H1 (cell line): ENCODE results near the gene R3HDM4. TPM values are rescaled to one million over a fixed set of nuclear protein-coding genes. Genes with fewer than 3 reads are reported as not detected.

Experiments
- CTCF ChIA-PET: fragments of 300-600 bp; sonication (Branson Sonifier 250); formaldehyde crosslinking; loops from one replicate; lab custom pipeline; 2021; ENCODE audit not compliant: partially characterized antibody; lab: Charles Lee
- POLR2A ChIA-PET: fragments of 300-600 bp; sonication (Branson Sonifier 250); formaldehyde crosslinking; loops from one replicate; lab custom pipeline; 2021; ENCODE audit warnings: inconsistent platforms; ENCODE audit not compliant: partially characterized antibody; lab: Charles Lee
- DNase-seq, 2 experiments: peaks; one replicate each; pipeline versions ENCODE4 v3.0.0 to v3.0.0-alpha.2; 2010 to 2022; ENCODE audit warnings: low spot score in 2 of 2, low read depth in 1 of 2, mixed read lengths in 1 of 2
- FAIRE-seq: peaks from 2 replicates; lab custom pipeline; 2011; peaks lifted over from hg19 to GRCh38; lab: Jason Lieb, UNC
- H2AFZ ChIP-seq: 2 replicates; pipeline ENCODE4 v1.8.1; 2012; ENCODE audit warnings: low read length, inconsistent platforms
- H2AK5ac ChIP-seq: 2 replicates; pipeline ENCODE4 v1.6.1; 2013; ENCODE audit warnings: low read depth, low read length
- H2BK120ac ChIP-seq: replicated peaks from 2 replicates; pipeline ENCODE3; 2013; ENCODE audit warnings: low read depth, low read length, inconsistent platforms
- H2BK12ac ChIP-seq: 2 replicates; pipeline ENCODE4 v1.6.1; 2013; ENCODE audit warnings: low read depth, low read length
- H2BK15ac ChIP-seq: 2 replicates; pipeline ENCODE4 v1.6.1; 2013; ENCODE audit warnings: low read length
- H2BK20ac ChIP-seq: 2 replicates; pipeline ENCODE4 v1.6.1; 2013; ENCODE audit warnings: low read length
- H2BK5ac ChIP-seq: 2 replicates; pipeline ENCODE4 v1.6.1; 2013; ENCODE audit warnings: low read depth, low read length
- H3K14ac ChIP-seq: 2 replicates; pipeline ENCODE4 v1.6.1; 2013; ENCODE audit warnings: inconsistent platforms; ENCODE audit not compliant: insufficient read length
- H3K18ac ChIP-seq: 2 replicates; pipeline ENCODE4 v1.6.1; 2013; ENCODE audit warnings: low read length; ENCODE audit errors: extremely low read depth
- H3K23ac ChIP-seq: 2 replicates; pipeline ENCODE4 v1.6.1; 2013; ENCODE audit warnings: inconsistent platforms; ENCODE audit not compliant: insufficient read length
- H3K23me2 ChIP-seq: 2 replicates; pipeline ENCODE4 v1.6.1; 2013; ENCODE audit warnings: low read depth, low read length
- H3K27ac ChIP-seq: 2 replicates; pipeline ENCODE4 v1.6.1; 2011; ENCODE audit warnings: low read depth, low read length, inconsistent platforms
- H3K27me3 ChIP-seq, 4 experiments: replicated peaks in 1 of 4; 1 replicate in 1 of 4; 2 replicates in 3 of 4; pipeline versions ENCODE4 v1.6.1 to v1.8.1; 2011 to 2013; ENCODE audit warnings: low read length in 3 of 4, mild to moderate bottlenecking in 3 of 4, inconsistent platforms in 2 of 4, mixed read lengths in 2 of 4, moderate library complexity in 1 of 4; ENCODE audit not compliant: control insufficient read depth in 3 of 4, insufficient read depth in 3 of 4; ENCODE audit errors: extremely low read depth in 1 of 4
- H3K36me3 ChIP-seq, 4 experiments: 2 replicates each; pipeline versions ENCODE4 v1.6.1 to v1.8.1; 2011 to 2013; ENCODE audit warnings: mild to moderate bottlenecking in 4 of 4, low read length in 3 of 4, moderate library complexity in 2 of 4, control low read depth in 1 of 4, inconsistent platforms in 1 of 4; ENCODE audit not compliant: insufficient read depth in 4 of 4, control insufficient read depth in 2 of 4
- H3K4ac ChIP-seq: replicated peaks from 2 replicates; pipeline ENCODE3; 2013; ENCODE audit warnings: low read length, low read depth, mixed read lengths, inconsistent platforms; ENCODE audit not compliant: insufficient read length
- H3K4me1 ChIP-seq, 4 experiments: replicated peaks in 1 of 4; 1 replicate in 1 of 4; 2 replicates in 3 of 4; pipeline versions ENCODE4 v1.6.1 to v1.8.1; 2011 to 2013; ENCODE audit warnings: low read length in 3 of 4, inconsistent platforms in 2 of 4, mixed read lengths in 1 of 4; ENCODE audit not compliant: insufficient read depth in 4 of 4, control insufficient read depth in 3 of 4
- H3K4me2 ChIP-seq, 2 experiments: 2 replicates each; pipeline versions ENCODE4 v1.6.1 to v1.8.1; 2011 to 2013; ENCODE audit warnings: low read depth in 2 of 2, low read length in 2 of 2, control low read depth in 1 of 2, inconsistent platforms in 1 of 2, mild to moderate bottlenecking in 1 of 2; ENCODE audit not compliant: insufficient read depth in 1 of 2
- H3K4me3 ChIP-seq, 4 experiments: fragments of 200-600, 300-600 bp in 1 of 4; sonication (generic), shearing (Covaris generic), sonication (Bioruptor Twin) in 1 of 4; 2 replicates each; pipeline versions ENCODE4 v1.5.1 to v1.8.1; 2011 to 2016; ENCODE audit warnings: low read length in 4 of 4, low read depth in 3 of 4, control low read depth in 2 of 4, inconsistent platforms in 2 of 4, mild to moderate bottlenecking in 2 of 4, mixed read lengths in 1 of 4, moderate library complexity in 1 of 4; ENCODE audit not compliant: insufficient read depth in 2 of 4; ENCODE audit errors: extremely low read depth in 1 of 4
- H3K56ac ChIP-seq: replicated peaks from 2 replicates; pipeline ENCODE3; 2013; ENCODE audit warnings: low read depth, mild to moderate bottlenecking, mixed read lengths, low read length, inconsistent platforms; ENCODE audit not compliant: insufficient read length
- H3K79me1 ChIP-seq: 2 replicates; pipeline ENCODE4 v1.6.1; 2013; ENCODE audit warnings: low read depth, low read length, control low read depth
- H3K79me2 ChIP-seq, 2 experiments: 2 replicates each; pipeline versions ENCODE4 v1.6.1 to v1.8.1; 2012 to 2013; ENCODE audit warnings: low read length in 2 of 2, mild to moderate bottlenecking in 2 of 2, inconsistent platforms in 1 of 2; ENCODE audit not compliant: insufficient read depth in 2 of 2, control insufficient read depth in 1 of 2
- H3K9ac ChIP-seq, 4 experiments: replicated peaks in 1 of 4; 1 replicate in 1 of 4; 2 replicates in 3 of 4; pipeline versions ENCODE4 v1.6.1 to v1.8.1; 2011 to 2013; ENCODE audit warnings: low read depth in 3 of 4, low read length in 3 of 4, control low read depth in 2 of 4, mild to moderate bottlenecking in 2 of 4, moderate library complexity in 2 of 4, inconsistent platforms in 1 of 4; ENCODE audit errors: extremely low read depth in 1 of 4
- H3K9me3 ChIP-seq, 2 experiments: 2 replicates each; pipeline versions ENCODE4 v1.6.1 to v1.8.1; 2012 to 2013; ENCODE audit warnings: mild to moderate bottlenecking in 2 of 2, moderate library complexity in 2 of 2, control low read depth in 1 of 2, inconsistent platforms in 1 of 2, low read depth in 1 of 2, low read length in 1 of 2, mixed read lengths in 1 of 2; ENCODE audit not compliant: insufficient read depth in 2 of 2
- H4K20me1 ChIP-seq, 2 experiments: replicated peaks in 1 of 2; 2 replicates each; pipeline versions ENCODE3 to v1.8.1; 2011 to 2013; ENCODE audit warnings: inconsistent platforms in 2 of 2, low read length in 2 of 2, mild to moderate bottlenecking in 1 of 2; ENCODE audit not compliant: insufficient read depth in 2 of 2, control insufficient read depth in 1 of 2
- H4K5ac ChIP-seq: 2 replicates; pipeline ENCODE4 v1.6.1; 2013; ENCODE audit warnings: low read length, low read depth, mixed read lengths, inconsistent platforms; ENCODE audit not compliant: insufficient read length
- H4K8ac ChIP-seq: 2 replicates; pipeline ENCODE4 v1.8.0; 2013; ENCODE audit warnings: mild to moderate bottlenecking, moderate library complexity, low read length, inconsistent platforms; ENCODE audit not compliant: insufficient read depth; ENCODE audit errors: extremely low read depth
- H4K91ac ChIP-seq: replicated peaks from 2 replicates; pipeline ENCODE3; 2013; ENCODE audit warnings: low read length, mixed read lengths, inconsistent platforms; ENCODE audit not compliant: insufficient read length
- BACH1 ChIP-seq: IDR thresholded peaks from 2 replicates; pipeline ENCODE4 v1.6.1; 2012; ENCODE audit warnings: low read length, improper control_type of control experiment
- CHD1 ChIP-seq: IDR thresholded peaks from 2 replicates; pipeline ENCODE4 v1.6.1; 2012; ENCODE audit warnings: low read depth, low read length, improper control_type of control experiment
- KDM4A ChIP-seq: IDR thresholded peaks from one replicate; pipeline ENCODE4 v1.7.1; 2012; ENCODE audit warnings: low read depth, mild to moderate bottlenecking, moderate library complexity, low read length, inconsistent platforms; ENCODE audit not compliant: severe bottlenecking
- POLR2A ChIP-seq, 2 experiments: IDR thresholded peaks; 1 replicate in 1 of 2; 2 replicates in 1 of 2; pipeline ENCODE4 v1.6.1; 2011; ENCODE audit warnings: low read depth in 2 of 2, low read length in 2 of 2, mild to moderate bottlenecking in 2 of 2; ENCODE audit errors: control extremely low read depth in 1 of 2
- POLR2AphosphoS5 ChIP-seq: IDR thresholded peaks from 2 replicates; pipeline ENCODE4 v1.6.1; 2011; ENCODE audit warnings: low read depth, low read length
- RBBP5 ChIP-seq: IDR thresholded peaks from 2 replicates; pipeline ENCODE4 v1.7.1; 2012; ENCODE audit warnings: low read depth, mild to moderate bottlenecking, inconsistent platforms, low read length, moderate library complexity, borderline replicate concordance
- RFX5 ChIP-seq: IDR thresholded peaks from 2 replicates; pipeline ENCODE4 v1.6.1; 2011; ENCODE audit warnings: low read depth, low read length, improper control_type of control experiment, borderline replicate concordance
- RXRA ChIP-seq: IDR thresholded peaks from 2 replicates; pipeline ENCODE4 v1.6.1; 2011; ENCODE audit warnings: low read depth, mild to moderate bottlenecking, low read length, moderate library complexity; ENCODE audit not compliant: insufficient read depth
- SP1 ChIP-seq: IDR thresholded peaks from 2 replicates; pipeline ENCODE4 v1.6.1; 2011; ENCODE audit warnings: low read depth, low read length
- SP4 ChIP-seq: IDR thresholded peaks from 2 replicates; pipeline ENCODE4 v1.6.1; 2012; ENCODE audit warnings: low read length, inconsistent platforms
- TBP ChIP-seq: IDR thresholded peaks from 2 replicates; pipeline ENCODE4 v1.6.1; 2011; ENCODE audit warnings: low read depth, low read length, improper control_type of control experiment
- YY1 ChIP-seq: IDR thresholded peaks from 2 replicates; pipeline ENCODE4 v1.6.1; 2011; ENCODE audit warnings: low read depth, mild to moderate bottlenecking, low read length
- WGBS, 2 experiments: shearing (Covaris generic) in 1 of 2; methylation state at CpG; one replicate each; pipeline versions ENCODE4 v1.1.6 to v1.1.7; 2013 to 2015; ENCODE audit warnings: low lambda C conversion rate in 2 of 2, mixed read lengths in 2 of 2, inconsistent platforms in 1 of 2, low coverage in 1 of 2, missing lambda C conversion rate in 1 of 2; ENCODE audit not compliant: insufficient replicate concordance in 2 of 2, insufficient coverage in 1 of 2, insufficient read length in 1 of 2; ENCODE audit errors: extremely low coverage in 1 of 2, missing lambda C conversion rate in 1 of 2; 5-methylcytosine and 5-hydroxymethylcytosine counted together
- polyA plus RNA-seq, 7 experiments: library from polyadenylated mRNA; depleted of rRNA in 3 of 7; stranded (reverse) in 5 of 7; unstranded in 2 of 7; fragments of >200 nt in 5 of 7; fragments of 200-250 nt in 2 of 7; gene quantifications; 1 replicate in 5 of 7; 2 replicates in 1 of 7; 4 replicates in 1 of 7; pipeline versions ENCODE4 v1.2.1 to v1.2.3, GENCODE V29; 2011 to 2013; ENCODE audit warnings: missing spikeins in 2 of 7, mixed read lengths in 2 of 7
- total RNA-seq: library from RNA; stranded (reverse); fragmentation: NEBNext Ultra II Directional; extraction: Animal tissue kit (Norgen Biotek cat#: 25700); gene quantifications from 2 replicates; pipeline ENCODE4 v1.2.1, GENCODE V29; 2021

The R3HDM4 gene
- total and polyA plus RNA-seq, 2 of the 8 experiments (the other 6 are each of a cell fraction or from before 2014, with no cell fraction given), result 76.8 to 102 TPM

- no peak for FAIRE-seq
- peak within 1 kb of the TSS; percentile 75 to 91 (median 78) for H3K4me3 ChIP-seq
- H2BK12ac ChIP-seq, result 0 out of 2 replicates have a peak within 1 kb of the TSS, but pooled peaks have one; percentile 27
- no peaks in the 10 kb centered on the region; a peak in 1 of 4 replicates for H3K79me2 ChIP-seq
- peak within 1 kb of the TSS; percentile 83 for H2BK5ac ChIP-seq
- H3K27ac ChIP-seq, result peak within 1 kb of the TSS; percentile 89
- peak within 1 kb of the TSS; percentile 97 for H4K5ac ChIP-seq
- no peak within 1 kb of the TSS for H3K14ac ChIP-seq
- ChIA-PET CTCF (interaction anchor here (0.8 to 1.4 kb wide), 7 partner anchors 9 to 301 kb away, joined by 3 to 6 read pairs (median 3); no protein-coding TSS in a partner anchor), POLR2A (interaction anchor here (0.5 to 8.8 kb wide), 9 partner anchors 14 to 134 kb away, joined by 3 to 82 read pairs (median 4); partner anchors contain the start of gene CNN2)
- peaks cover 0 to 15% of the 10 kb centered on the region in 2 experiments for H4K20me1 ChIP-seq
- peaks cover 0 to 5% (median under 1%) of the 10 kb centered on the region in 4 experiments; a peak in 3 of 7 replicates for H3K4me1 ChIP-seq
- no peak within 1 kb of the TSS for H2BK120ac ChIP-seq
- H3K18ac ChIP-seq, result peak within 1 kb of the TSS; percentile 90; the same call in 1 of the 2 replicates
- no peaks in the 10 kb centered on the region for H3K9me3 ChIP-seq
- no peak within 1 kb of the TSS for H4K91ac ChIP-seq
- H2BK20ac ChIP-seq, result no peak within 1 kb of the TSS
- peak within 1 kb of the TSS; percentile 82; the same call in 1 of the 2 replicates for H2AFZ ChIP-seq
- H4K8ac ChIP-seq, result peak within 1 kb of the TSS; percentile 99
- H3K4me2 ChIP-seq, result peak within 1 kb of the TSS; percentile 66 to 70
- H3K9ac ChIP-seq, result peak within 1 kb of the TSS; percentile 82 to 98 (median 90); a peak in 6 of 7 replicates
- H3K79me1 ChIP-seq, result peaks cover 7% of the 10 kb centered on the region
- DNase-seq, result peak; percentile 78 to 88
- H3K23ac ChIP-seq, result no peak within 1 kb of the TSS
- whole genome bisulfite sequencing, 2 experiments, result 3% methylated on average over 51 of the region's 69 CpGs; no CpG with 5 or more reads in 1 of the 2 experiments
- peak within 1 kb of the TSS; percentile 62 for H3K56ac ChIP-seq
- peaks cover 3% of the 10 kb centered on the region; the same call in 1 of the 2 replicates for H3K23me2 ChIP-seq
- no peak within 1 kb of the TSS for H2AK5ac ChIP-seq
- H3K36me3 ChIP-seq, result peaks cover 0 to 13% (median 5%) of the 10 kb centered on the region in 4 experiments; a peak in 3 of 8 replicates
- H2BK15ac ChIP-seq, result no peak within 1 kb of the TSS
- no peaks in the 10 kb centered on the region for H3K27me3 ChIP-seq
- no peak within 1 kb of the TSS for H3K4ac ChIP-seq
- TF ChIP-seq POLR2AphosphoS5 (peak; percentile 86; the same call in 1 of the 2 replicates), RFX5 (no peak), SP4 (peak; percentile 76; the same call in 1 of the 2 replicates), RXRA (no peak), POLR2A (IDR thresholded peaks at IDR 0.05; ENCODE audit: control extremely low read depth in 1 of 2, low read depth in 2 of 2, low read length in 2 of 2) (peak in 1 of 2 experiments; percentile 85; a peak in 2 of 3 replicates), TBP (peak; percentile 98), YY1 (peak; percentile 95), CHD1 (no peak), RBBP5 (peak; percentile 99), KDM4A (peak; percentile 31), SP1 (peak; percentile 28; the same call in 1 of the 2 replicates), BACH1 (peak; percentile 67)
Observed at GRCh38 chr19:892894-893689, 19.9 kb downstream of the R3HDM4 start, which contains the start of the genes MED16 and RNU6-9. Gene MED16 (minus strand): TSS chr19:893187. CDS start chr19:891131, 2,056 bp downstream. Gene RNU6-9 (plus strand): TSS chr19:893484.
